Measurements from ENCODE around the gene SFTPD. TPM values are rescaled to one million over a fixed set of nuclear protein-coding genes. Genes with fewer than 3 reads are reported as not detected.

The SFTPD gene
- total and polyA plus RNA-seq, 8 donors: 6.5 to 878 (median 8.9) TPM

DNA sequence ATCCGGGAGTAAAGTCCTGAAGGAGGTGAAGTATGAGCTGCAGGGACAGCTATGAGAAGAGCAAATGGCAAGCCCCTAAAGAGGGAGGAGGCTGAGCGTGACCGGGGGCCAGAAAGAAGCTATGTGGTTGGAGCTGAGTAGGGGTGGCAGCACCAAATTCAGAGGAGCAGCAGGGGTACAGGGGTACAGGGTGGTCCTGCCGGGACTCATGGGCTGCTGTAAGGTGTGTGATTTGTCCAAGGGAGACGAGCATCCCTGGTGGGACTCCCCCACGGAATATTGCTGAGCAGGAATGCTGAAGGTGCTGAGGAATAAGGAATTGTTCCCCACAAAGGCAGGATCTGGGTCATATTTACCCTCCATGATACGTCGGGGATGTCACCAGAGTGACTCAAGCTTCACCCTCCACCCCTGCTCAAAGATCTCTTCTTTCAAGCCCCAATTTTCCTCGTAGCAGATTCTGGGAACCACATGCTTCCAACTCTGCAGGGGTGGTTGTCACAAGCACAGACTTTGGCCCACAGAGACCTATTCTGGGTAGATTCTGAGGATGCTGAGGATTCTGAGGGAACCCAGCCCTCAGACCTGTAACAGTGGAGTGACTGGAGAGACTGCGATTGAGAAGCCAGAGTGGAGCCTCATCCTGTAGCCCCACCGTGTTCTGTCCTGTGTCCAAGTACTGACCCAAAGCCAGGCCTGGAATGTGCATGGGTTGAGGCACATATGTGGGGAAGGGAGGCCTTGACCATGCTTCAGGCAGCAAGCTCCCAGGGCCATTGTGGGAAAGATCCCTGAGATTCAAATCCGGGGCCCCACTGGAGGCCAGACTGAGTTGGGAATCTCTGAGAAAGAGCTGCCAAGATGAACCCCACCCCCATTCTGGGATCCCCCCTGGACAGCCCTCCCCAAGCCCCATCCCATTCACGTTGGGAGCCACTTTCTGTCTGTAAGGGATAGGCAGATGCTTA lies 4.2 kb downstream of the SFTPD start:
- Histone ChIP-seq H3K4me3 (no peak overlapping the region), H3K27ac (no peak overlapping the region), H3K4me1 (peaks cover 0 to 10% of the 10 kb centered on the region in 2 donors), H3K36me3 (no peaks in the 10 kb centered on the region), H3K27me3 (no peaks in the 10 kb centered on the region), H3K9me3 (no peaks in the 10 kb centered on the region)
- ATAC-seq (no peak), DNase-seq (no peak)
- TF ChIP-seq, protein P1, sequence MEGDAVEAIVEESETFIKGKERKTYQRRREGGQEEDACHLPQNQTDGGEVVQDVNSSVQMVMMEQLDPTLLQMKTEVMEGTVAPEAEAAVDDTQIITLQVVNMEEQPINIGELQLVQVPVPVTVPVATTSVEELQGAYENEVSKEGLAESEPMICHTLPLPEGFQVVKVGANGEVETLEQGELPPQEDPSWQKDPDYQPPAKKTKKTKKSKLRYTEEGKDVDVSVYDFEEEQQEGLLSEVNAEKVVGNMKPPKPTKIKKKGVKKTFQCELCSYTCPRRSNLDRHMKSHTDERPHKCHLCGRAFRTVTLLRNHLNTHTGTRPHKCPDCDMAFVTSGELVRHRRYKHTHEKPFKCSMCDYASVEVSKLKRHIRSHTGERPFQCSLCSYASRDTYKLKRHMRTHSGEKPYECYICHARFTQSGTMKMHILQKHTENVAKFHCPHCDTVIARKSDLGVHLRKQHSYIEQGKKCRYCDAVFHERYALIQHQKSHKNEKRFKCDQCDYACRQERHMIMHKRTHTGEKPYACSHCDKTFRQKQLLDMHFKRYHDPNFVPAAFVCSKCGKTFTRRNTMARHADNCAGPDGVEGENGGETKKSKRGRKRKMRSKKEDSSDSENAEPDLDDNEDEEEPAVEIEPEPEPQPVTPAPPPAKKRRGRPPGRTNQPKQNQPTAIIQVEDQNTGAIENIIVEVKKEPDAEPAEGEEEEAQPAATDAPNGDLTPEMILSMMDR (IDR thresholded peaks at IDR 0.05): no peak
- intact Hi-C loops (cut with DNase I): no loop called here

DNA sequence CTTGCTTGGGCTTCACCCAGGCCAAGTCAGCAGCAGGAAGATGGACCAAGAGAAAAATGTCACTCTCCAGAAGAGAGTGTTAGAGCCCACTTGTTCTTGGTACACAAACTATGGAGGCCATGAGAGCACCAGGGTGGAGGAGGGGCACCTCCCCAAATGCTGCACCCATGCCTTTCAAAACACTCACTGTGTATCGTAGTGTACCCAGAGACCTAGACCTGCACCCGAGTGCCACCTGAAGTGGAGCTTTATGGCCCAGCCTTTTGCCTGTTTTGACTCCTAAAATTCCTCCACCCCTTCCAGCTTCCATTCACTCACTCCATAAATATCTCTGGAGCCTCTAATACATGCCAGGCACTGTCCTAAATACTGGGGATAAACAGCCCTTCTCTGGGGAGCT lies 5.0 kb downstream of the SFTPD start:
- ATAC-seq: no peak
- H3K4me1 ChIP-seq: peaks cover 0 to 11% of the 10 kb centered on the region in 2 donors
- TF ChIP-seq, protein P1 (IDR thresholded peaks at IDR 0.05): no peak
- H3K27ac ChIP-seq: no peak overlapping the region
- no peaks in the 10 kb centered on the region for H3K27me3 ChIP-seq
- H3K9me3 ChIP-seq: no peaks in the 10 kb centered on the region
- H3K4me3 ChIP-seq: no peak overlapping the region
- H3K36me3 ChIP-seq: no peaks in the 10 kb centered on the region
- intact Hi-C loops (cut with DNase I): no loop called here
- no peak for DNase-seq

DNA sequence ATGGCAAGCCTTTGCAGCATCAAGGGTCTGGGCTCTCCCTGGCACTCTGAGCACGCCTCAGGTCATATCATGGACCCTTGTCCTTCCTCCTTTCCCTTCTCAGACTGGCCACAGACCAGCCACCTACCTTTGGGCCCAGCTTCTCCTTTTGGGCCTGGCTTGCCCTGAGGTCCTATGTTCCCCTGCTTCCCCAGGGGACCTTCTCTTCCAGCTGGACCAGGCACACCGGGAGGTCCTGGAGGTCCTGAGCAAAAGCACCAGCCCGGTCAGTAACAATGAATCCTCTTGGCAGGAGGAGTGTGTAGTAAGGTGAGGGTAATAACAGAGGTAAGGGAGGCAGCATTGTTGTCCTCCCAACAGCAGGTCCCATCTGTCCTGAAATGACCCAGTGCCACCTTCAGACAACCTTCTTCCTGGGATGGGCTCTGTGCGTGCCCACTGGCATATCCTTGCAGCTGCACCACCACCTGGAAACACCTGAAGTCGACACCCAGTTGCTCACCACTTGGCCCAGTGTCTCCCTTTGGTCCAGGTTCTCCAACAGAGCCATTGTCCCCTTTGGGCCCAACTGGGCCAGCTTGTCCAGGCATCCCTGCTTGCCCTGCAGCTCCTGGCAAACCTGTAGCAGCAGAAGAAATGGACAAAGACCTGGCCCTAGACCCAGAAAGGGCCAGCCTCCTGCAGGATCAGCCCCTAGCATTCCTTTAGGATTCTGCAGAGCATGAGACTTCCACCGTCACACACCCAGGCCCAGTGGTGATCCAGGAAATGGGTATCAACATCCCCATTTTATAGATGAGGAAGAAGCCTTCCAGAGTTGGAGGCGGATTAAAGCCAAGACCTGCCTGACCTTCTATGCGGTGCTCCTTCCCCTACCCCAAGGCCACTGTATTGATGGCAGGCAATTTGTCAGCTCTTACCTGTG lies 6.4 kb downstream of the SFTPD start:
- Histone ChIP-seq H3K9me3 (no peaks in the 10 kb centered on the region), H3K27ac (no peak overlapping the region), H3K4me3 (no peak overlapping the region), H3K36me3 (peaks cover 0 to 7% of the 10 kb centered on the region in 2 donors), H3K4me1 (peaks cover 0 to 23% of the 10 kb centered on the region in 2 donors), H3K27me3 (no peaks in the 10 kb centered on the region)
- no peak for DNase-seq
- intact Hi-C loops (cut with DNase I): no loop called here
- no peak for ATAC-seq
- TF ChIP-seq, protein P1 (IDR thresholded peaks at IDR 0.05): no peak

DNA sequence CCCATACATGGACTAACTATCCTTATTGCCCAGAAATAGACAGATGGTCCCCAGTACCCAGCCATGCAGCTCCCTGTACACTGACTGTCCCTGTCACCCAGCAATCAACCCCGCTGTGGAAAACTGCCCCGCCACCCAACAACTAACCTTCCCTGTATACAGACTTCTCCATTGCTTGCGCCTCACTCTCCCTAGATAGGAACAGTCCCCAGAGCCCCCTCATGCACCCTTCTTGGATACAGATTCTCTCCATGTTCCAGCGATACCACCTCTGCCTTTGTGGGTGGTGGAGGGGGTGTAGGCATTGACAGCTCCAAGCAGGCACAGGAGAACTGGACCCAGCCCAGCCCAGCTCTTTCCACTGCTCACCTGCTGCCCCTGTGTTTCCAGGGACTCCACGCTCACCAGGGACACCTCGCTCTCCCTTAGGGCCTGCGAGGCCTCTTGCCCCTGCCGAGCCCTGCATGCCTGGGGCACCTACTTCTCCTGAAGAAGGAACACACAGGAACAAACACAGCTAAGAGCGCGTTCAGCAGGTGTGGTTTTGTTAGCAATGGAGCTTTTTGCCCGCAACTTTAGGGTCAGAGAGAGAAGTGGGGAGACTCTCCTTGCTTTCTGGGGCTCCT lies 7.2 kb downstream of the SFTPD start:
- DNase-seq (no peak), ATAC-seq (peak; percentile 40)
- no peak overlapping the region for H3K4me3 ChIP-seq
- H3K9me3 ChIP-seq: no peaks in the 10 kb centered on the region
- intact Hi-C loops (cut with DNase I): no loop called here
- peaks cover 0 to 7% of the 10 kb centered on the region in 2 donors for H3K36me3 ChIP-seq
- TF ChIP-seq, protein P1 (IDR thresholded peaks at IDR 0.05): no peak
- H3K4me1 ChIP-seq: peaks cover 0 to 24% of the 10 kb centered on the region in 2 donors
- H3K27me3 ChIP-seq: no peaks in the 10 kb centered on the region
- H3K27ac ChIP-seq: no peak overlapping the region

Measured in left lung (tissue), 10 donors.